Ovary (tissue), 9 donors: ENCODE data around the gene SIGLEC8. TPM values are rescaled to one million over a fixed set of nuclear protein-coding genes. Genes with fewer than 3 reads are reported as not detected.

Source experiments
- DNase-seq, 5 donors: peaks; one replicate each; pipeline ENCODE4 v3.0.0-alpha.2; 2019 to 2020
- H3K27ac ChIP-seq, 2 donors: fragments of 200-600 bp; one replicate each; pipeline versions ENCODE4 v1.5.1 to v1.8.0; 2019 to 2022
- H3K27me3 ChIP-seq: fragments of 200-600 bp; one replicate; pipeline ENCODE4 v1.8.0; 2022
- H3K36me3 ChIP-seq: fragments of 200-600 bp; sonication (generic); one replicate; pipeline ENCODE4 v1.5.1; 2019
- H3K4me1 ChIP-seq: one replicate; pipeline ENCODE4 v1.8.1; 2013; ENCODE audit warnings: mild to moderate bottlenecking, moderate library complexity; ENCODE audit not compliant: insufficient read depth
- H3K4me3 ChIP-seq: fragments of 200-600 bp; sonication (generic); one replicate; pipeline ENCODE4 v1.5.1; 2017
- H3K9me3 ChIP-seq, 2 donors: fragments of 200-600 bp in 1 of 2; sonication (generic) in 1 of 2; one replicate each; pipeline versions ENCODE4 v1.5.1 to v1.8.1; 2013 to 2019; ENCODE audit warnings: mild to moderate bottlenecking in 1 of 2, moderate library complexity in 1 of 2
- CTCF ChIP-seq, 3 donors: fragments of 450-650 bp in 2 of 3; fragments of 200-600 bp in 1 of 3; IDR thresholded peaks; one replicate each; pipeline versions ENCODE4 v1.5.1 to v1.8.0; 2016 to 2022; ENCODE audit warnings: antibody characterized with exemption in 3 of 3, mild to moderate bottlenecking in 1 of 3
- EP300 ChIP-seq: sonication (generic); formaldehyde crosslinking; IDR thresholded peaks from one replicate; pipeline ENCODE4 v1.6.1; 2017; ENCODE audit warnings: antibody characterized with exemption
- POLR2A ChIP-seq: fragments of 450-650 bp; IDR thresholded peaks from one replicate; pipeline ENCODE4 v1.6.1; 2017; ENCODE audit warnings: antibody characterized with exemption, mild to moderate bottlenecking, moderate library complexity
- WGBS, 3 donors: extraction: QIAGEN DNeasy Blood & Tissue Kit in 1 of 3; methylation state at CpG; one replicate each; pipeline versions ENCODE4 v1.1.5 to v1.1.7; 2013 to 2017; 5-methylcytosine and 5-hydroxymethylcytosine counted together
- intact Hi-C, 4 donors: fragments of 100-400 bp; cut with DNase I; formaldehyde crosslinking; loops; one replicate each; pipeline versions ENCODE4 v1.11.0 to v1.15.1; 2022 to 2023
- polyA plus RNA-seq, 2 donors: library from polyadenylated mRNA; stranded (reverse); fragments of 200-250 nt in 1 of 2; fragments of 350-450 nt in 1 of 2; fragmentation: Illumina TruSeq in 1 of 2; extraction: RNeasy Lipid Tissue Mini Kit (QIAGEN cat#74804) in 1 of 2; gene quantifications; one replicate each; pipeline ENCODE4 v1.2.3, GENCODE V29; 2013 to 2014
- total RNA-seq, 7 donors: library from RNA; depleted of rRNA in 2 of 7; stranded (reverse); fragments of >200 nt in 2 of 7; fragmentation: NEBNext Ultra II Directional in 3 of 7; extraction: Animal tissue kit (Norgen Biotek cat#: 25700) in 3 of 7; gene quantifications; one replicate each; pipeline versions ENCODE4 v1.1.0 to v1.2.4, GENCODE V29; 2016 to 2023
- donor health status: DM: no; HTN: no; CAD: no; lungs with moderate emphysema.
- donor health status: DM: no; HTN: no; CAD: no.
- donor health status: Bipolar disorder and iron deficiency.
- donor health status: DM: yes; HTN: yes; CAD: no.
- donor health status: DM: no; HTN: no; CAD: no.
- donor health status: DM: yes; HTN: yes; CAD: no.

The SIGLEC8 gene
- total and polyA plus RNA-seq, 9 donors, result 0.05 to 1.6 (median 0.92) TPM; not detected in 2

DNA sequence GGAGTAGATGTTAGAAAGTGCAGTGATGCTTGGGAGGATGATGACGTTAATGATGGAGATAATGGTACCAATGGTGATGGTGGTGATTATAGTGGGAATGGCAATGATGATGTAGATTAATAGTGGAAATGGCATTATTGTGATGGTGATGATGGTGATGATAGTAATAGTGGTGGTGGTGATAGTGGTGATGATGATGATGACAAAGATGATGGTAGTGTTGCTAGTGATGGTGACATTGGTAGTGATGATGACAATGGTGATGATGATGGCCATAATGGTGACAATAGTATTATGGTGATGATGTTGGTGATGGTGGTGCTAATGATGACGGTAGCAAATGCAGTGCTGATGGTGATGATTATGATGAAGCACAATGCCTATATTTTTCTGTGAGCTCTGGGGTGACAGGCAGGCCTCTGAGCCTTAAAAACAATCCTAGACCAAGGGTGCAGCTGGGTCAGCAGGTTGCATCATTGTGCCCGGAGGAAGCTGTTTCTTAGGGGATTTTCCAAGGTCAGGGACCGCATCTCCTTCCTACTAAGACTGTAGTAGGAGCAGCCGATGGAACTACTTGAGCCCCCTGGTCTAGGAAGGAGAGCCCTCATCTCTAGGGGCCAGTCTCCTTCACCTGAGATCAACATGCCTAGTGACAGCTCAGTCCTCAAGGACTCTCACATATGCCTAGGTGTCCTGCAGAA lies 27.9 kb upstream of the SIGLEC8 start:
- H3K27ac ChIP-seq, result no peak overlapping the region
- WGBS, 3 donors, result 79 to 87% (median 81%) methylated on average over 5 of the region's 5 CpGs
- TF ChIP-seq CTCF (IDR thresholded peaks at IDR 0.05), result no peak
- no peak for TF ChIP-seq EP300
- TF ChIP-seq POLR2A, result no peak
- H3K4me3 ChIP-seq, result no peak overlapping the region
- no peaks in the 10 kb centered on the region for H3K36me3 ChIP-seq
- no peaks in the 10 kb centered on the region for H3K27me3 ChIP-seq
- H3K9me3 ChIP-seq, result no peaks in the 10 kb centered on the region
- intact Hi-C loops, result no loop called here
- DNase-seq, result no peak
- no peaks in the 10 kb centered on the region for H3K4me1 ChIP-seq

DNA sequence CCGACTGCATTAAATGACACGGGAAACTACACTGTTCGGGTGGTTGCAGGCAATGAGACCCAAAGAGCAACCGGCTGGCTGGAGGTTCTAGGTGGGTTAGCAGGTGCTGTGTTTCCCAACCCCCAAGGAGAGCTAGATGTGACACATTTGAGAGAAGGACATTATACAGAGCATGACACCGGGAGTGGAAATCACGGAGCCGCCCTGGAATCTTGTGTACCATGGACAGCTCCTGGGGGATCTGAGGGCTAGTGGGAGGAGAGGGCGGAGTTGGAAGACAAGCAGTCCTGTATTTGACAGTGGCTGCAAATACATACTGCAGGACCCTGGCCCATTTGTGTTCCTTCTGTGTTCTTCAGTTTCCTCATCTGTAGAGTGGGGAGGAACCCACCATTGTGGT lies 22.3 kb upstream of the SIGLEC8 start:
- Histone ChIP-seq H3K27me3 (no peaks in the 10 kb centered on the region), H3K4me1 (no peaks in the 10 kb centered on the region), H3K4me3 (no peak overlapping the region), H3K9me3 (no peaks in the 10 kb centered on the region), H3K36me3 (no peaks in the 10 kb centered on the region), H3K27ac (no peak overlapping the region)
- WGBS, 3 donors, result 26 to 32% (median 30%) methylated on average over 8 of the region's 8 CpGs
- no peak for DNase-seq
- intact Hi-C loops, result no loop called here
- TF ChIP-seq CTCF (IDR thresholded peaks at IDR 0.05) (no peak), EP300 (no peak), POLR2A (no peak)

DNA sequence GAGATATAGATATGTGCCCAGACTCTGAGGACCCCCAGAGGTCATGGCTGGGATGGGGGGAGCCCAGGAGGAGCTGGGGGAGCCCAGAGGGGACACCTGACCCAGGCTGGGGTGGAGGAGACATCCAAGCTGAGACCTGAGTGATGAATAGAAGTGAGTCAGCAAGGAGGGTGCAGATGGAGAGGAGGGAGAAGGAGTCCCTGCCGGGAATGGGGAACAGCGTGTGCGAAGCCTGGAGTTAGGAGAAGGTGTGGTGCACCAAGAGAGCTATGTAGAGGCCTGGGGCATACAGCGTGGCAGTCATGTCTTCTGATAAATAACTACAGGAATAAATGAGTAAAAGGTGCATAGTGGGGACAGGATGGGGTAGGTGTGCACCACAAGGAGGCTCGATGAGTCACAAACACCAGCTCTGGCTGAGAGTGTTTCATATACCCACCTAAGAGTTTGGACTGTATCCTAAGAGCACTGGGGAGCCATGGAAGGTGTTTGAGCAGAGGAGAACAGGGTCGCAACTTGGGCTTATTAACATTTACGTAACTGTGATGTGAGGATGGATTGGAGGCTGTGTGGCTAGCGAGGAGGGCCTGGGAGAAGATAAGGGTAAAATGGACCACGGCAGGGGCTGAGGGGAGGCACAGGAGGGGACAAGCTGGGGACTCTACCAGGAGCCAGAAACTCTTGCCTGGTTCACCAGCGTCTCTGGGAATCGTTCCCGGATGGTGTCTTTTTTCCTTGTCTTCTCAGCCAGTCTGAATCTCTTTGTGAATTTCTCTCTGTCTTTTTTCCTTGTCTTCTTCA lies 21.5 kb upstream of the SIGLEC8 start:
- TF ChIP-seq POLR2A (no peak), CTCF (IDR thresholded peaks at IDR 0.05) (no peak), EP300 (no peak)
- H3K36me3 ChIP-seq, result no peaks in the 10 kb centered on the region
- no peak for DNase-seq
- H3K4me3 ChIP-seq, result no peak overlapping the region
- no peak overlapping the region for H3K27ac ChIP-seq
- intact Hi-C loops, result loop anchor here in 2 of 4 donors (10.0 kb wide), 2 partner anchors 175 to 305 kb away; no protein-coding TSS in a partner anchor
- no peaks in the 10 kb centered on the region for H3K9me3 ChIP-seq
- H3K27me3 ChIP-seq, result no peaks in the 10 kb centered on the region
- no peaks in the 10 kb centered on the region for H3K4me1 ChIP-seq
- 78 to 83% (median 81%) methylated on average over 12 of the region's 12 CpGs for WGBS, 3 donors

DNA sequence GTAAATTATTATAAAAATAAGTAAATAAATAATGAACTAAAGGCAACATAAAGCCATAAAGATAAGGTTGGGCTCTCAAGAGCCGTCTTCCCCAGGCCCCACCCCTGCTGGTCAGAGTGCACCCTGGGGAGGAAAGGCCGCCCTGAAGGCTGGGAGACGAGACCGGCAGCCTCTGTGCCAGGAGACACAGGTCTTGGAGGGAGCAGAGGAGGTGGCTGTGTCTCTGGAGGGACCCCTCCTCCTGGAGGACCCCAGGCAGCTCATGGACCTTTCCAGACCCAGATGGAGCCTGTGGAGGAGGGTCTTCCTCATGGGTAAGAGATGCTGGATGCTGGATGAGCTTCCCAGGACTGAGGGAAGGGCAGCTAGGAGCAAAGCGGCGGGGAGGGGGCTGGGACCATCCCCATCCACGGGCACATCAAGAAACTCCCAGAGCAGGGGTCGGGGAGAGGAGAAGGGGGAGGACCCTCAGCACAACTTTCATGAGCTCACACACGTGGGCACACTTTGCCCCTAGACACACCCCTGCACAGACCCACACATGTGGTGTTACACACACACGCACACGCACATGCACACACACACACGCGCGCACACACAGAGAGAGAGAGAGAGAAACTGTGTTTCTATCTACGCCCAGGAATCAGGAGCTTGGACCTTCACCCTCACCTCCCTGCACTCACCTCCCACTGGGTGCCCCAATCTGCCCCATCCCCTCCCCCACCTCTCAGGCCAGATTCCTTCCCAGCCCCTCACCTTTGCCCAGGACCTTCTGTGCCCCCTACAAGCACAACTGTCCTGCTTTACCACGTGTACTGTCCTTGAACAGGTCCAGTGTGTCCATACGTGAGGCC lies 20.4 kb upstream of the SIGLEC8 start, which contains the start of gene CEACAM18:
CEACAM18 (plus strand) TSS at position 159 of the 854 bp plus-strand sequence.
- Histone ChIP-seq H3K4me3 (no peak within 1 kb of the TSS), H3K27ac (no peak within 1 kb of the TSS), H3K27me3 (no peaks in the 10 kb centered on the region), H3K9me3 (no peaks in the 10 kb centered on the region), H3K36me3 (no peaks in the 10 kb centered on the region), H3K4me1 (no peaks in the 10 kb centered on the region)
- intact Hi-C loops, result loop anchor here in 2 of 4 donors (10.0 kb wide), 2 partner anchors 176 to 306 kb away; no protein-coding TSS in a partner anchor
- DNase-seq, result no peak
- no peak for TF ChIP-seq CTCF (IDR thresholded peaks at IDR 0.05)
- no peak for TF ChIP-seq EP300
- no peak for TF ChIP-seq POLR2A
- WGBS, 3 donors, result 52 to 57% (median 55%) methylated on average over 17 of the region's 17 CpGs
